ENCODE results near the gene HESX1.

DNA sequence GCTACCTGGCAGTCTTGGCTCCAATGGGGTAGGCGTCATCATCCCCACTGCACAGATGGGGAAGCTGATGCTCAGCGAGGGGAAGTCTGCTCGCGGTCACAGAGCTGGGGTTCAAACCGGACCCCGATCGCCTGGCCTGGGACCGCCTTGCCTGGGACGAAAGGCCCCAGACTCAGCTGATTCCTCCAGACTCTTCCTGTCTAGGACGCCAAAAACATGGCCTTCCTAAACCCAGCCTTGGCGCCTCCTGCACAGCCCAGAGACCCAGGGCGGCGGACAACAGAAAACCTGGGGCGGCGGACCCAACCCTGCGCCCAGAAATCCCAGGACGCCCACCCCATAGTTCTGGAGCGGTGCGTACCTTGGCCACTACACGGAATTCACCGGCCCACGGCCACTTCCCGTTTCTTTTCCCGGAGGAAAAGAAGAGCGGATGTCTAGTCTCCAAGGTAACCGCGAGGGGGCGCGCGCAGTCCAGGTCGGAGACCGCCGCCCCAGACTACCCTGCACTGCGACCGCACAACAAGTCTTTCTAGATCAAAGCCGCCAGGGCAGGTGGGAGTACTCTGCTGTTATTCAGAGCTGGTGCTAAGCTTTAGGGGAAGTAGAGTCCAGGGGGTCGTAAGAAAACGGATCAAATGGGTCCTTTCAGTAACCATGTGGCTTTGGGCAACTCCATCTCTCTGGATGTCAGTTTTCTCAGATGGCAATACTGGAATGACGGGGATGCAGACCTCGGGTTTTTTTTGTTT, 29.7 kb downstream of the HESX1 start:
- TF ChIP-seq, protein P1, sequence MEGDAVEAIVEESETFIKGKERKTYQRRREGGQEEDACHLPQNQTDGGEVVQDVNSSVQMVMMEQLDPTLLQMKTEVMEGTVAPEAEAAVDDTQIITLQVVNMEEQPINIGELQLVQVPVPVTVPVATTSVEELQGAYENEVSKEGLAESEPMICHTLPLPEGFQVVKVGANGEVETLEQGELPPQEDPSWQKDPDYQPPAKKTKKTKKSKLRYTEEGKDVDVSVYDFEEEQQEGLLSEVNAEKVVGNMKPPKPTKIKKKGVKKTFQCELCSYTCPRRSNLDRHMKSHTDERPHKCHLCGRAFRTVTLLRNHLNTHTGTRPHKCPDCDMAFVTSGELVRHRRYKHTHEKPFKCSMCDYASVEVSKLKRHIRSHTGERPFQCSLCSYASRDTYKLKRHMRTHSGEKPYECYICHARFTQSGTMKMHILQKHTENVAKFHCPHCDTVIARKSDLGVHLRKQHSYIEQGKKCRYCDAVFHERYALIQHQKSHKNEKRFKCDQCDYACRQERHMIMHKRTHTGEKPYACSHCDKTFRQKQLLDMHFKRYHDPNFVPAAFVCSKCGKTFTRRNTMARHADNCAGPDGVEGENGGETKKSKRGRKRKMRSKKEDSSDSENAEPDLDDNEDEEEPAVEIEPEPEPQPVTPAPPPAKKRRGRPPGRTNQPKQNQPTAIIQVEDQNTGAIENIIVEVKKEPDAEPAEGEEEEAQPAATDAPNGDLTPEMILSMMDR (IDR thresholded peaks at IDR 0.05), result peak; percentile 83 to 90 (median 88)
- no peak for TF ChIP-seq POLR2A (IDR thresholded peaks at IDR 0.05)

Measured in uterus (tissue), 2 donors.